HCT116 (cell line): Measurements from ENCODE around the gene COL15A1.

ENCODE experiments used
- CBX3 ChIP-seq: IDR thresholded peaks from 2 replicates; pipeline ENCODE4 v1.6.1; 2012; ENCODE audit warnings: low read depth
- CEBPB ChIP-seq: IDR thresholded peaks from 2 replicates; pipeline ENCODE4 v1.6.1; 2012; ENCODE audit warnings: low read depth
- CTCF ChIP-seq, 3 experiments: fragments of 200-600 bp in 1 of 3; sonication (generic) in 1 of 3; IDR thresholded peaks in 2 of 3; conservative IDR thresholded peaks in 1 of 3; 2 replicates each; pipeline ENCODE4 v1.5.1; 2012 to 2017; ENCODE audit warnings: low read depth in 2 of 3, low read length in 2 of 3, antibody characterized with exemption in 1 of 3, borderline replicate concordance in 1 of 3, control low read depth in 1 of 3, mild to moderate bottlenecking in 1 of 3, mixed read lengths in 1 of 3, mixed run types in 1 of 3, moderate library complexity in 1 of 3; ENCODE audit not compliant: insufficient read depth in 1 of 3
- EZH2 ChIP-seq: fragments of 200-600 bp; sonication (generic); IDR thresholded peaks from 2 replicates; pipeline ENCODE4 v1.6.1; 2017; ENCODE audit warnings: antibody characterized with exemption, mixed run types
- JUND ChIP-seq: IDR thresholded peaks from 2 replicates; pipeline ENCODE4 v1.6.1; 2012
- POLR2A ChIP-seq: IDR thresholded peaks from 2 replicates; pipeline ENCODE4 v1.7.0; 2011; ENCODE audit warnings: borderline replicate concordance; ENCODE audit not compliant: insufficient read depth, insufficient read length; ENCODE audit errors: extremely low read depth
- POLR2AphosphoS5 ChIP-seq: IDR thresholded peaks from 2 replicates; pipeline ENCODE4 v1.6.1; 2011; ENCODE audit warnings: mild to moderate bottlenecking, low read depth, low read length, moderate library complexity
- RAD21 ChIP-seq: IDR thresholded peaks from 2 replicates; pipeline ENCODE4 v1.6.1; 2012; ENCODE audit warnings: low read depth, mild to moderate bottlenecking
- SP1 ChIP-seq: IDR thresholded peaks from 2 replicates; pipeline ENCODE4 v1.6.1; 2012; ENCODE audit warnings: low read depth
- SRF ChIP-seq: IDR thresholded peaks from 2 replicates; pipeline ENCODE4 v1.6.1; 2012; ENCODE audit warnings: low read depth
- YY1 ChIP-seq: IDR thresholded peaks from 2 replicates; pipeline ENCODE4 v1.6.1; 2011; ENCODE audit warnings: low read length, low read depth, moderate library complexity, mild to moderate bottlenecking; ENCODE audit not compliant: insufficient replicate concordance; ENCODE audit errors: extremely low read depth
- TF ChIP-seq, protein P1 (sequence below): IDR thresholded peaks from 2 replicates; pipeline ENCODE4 v1.6.1; 2012

DNA sequence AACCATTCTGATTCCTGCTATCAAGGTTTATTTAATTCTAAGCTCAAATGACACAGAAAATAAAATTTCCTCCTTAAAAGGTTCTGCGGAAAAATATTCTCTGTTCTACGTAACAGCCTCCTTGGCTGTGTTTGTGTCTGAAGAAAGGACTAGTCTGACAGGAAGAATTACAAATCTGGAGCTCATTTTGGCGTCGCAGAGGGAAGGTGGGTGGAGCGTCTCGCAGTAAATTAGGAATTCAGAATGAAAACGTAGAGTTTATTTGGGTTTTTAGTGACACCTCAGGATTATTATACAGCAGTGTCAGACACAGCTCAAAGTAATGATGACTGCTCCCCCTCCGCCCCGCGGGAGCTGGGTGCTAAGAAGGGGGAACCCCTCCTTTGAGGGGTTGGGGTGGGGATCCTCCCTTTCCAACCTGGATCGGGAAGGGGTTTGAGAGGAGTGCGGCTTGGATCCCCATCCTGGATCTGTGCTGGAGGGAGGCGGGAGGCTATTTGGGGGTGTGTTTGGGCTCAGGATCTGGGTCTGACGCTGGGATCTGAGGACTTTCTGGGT is 160.3 kb downstream of the COL15A1 start:
- TF ChIP-seq SP1 (no peak), CBX3 (no peak), CTCF (IDR thresholded peaks at IDR 0.05 in 2 of 3, conservative IDR thresholded peaks at IDR 0.05 in 1 of 3; ENCODE audit: borderline replicate concordance in 1 of 3, insufficient read depth in 1 of 3, low read depth in 2 of 3, low read length in 2 of 3) (no peak), CEBPB (no peak), POLR2A (no peak), POLR2AphosphoS5 (no peak), RAD21 (no peak), EZH2 (no peak), JUND (no peak), SRF (no peak), YY1 (no peak)
- TF ChIP-seq, protein P1, sequence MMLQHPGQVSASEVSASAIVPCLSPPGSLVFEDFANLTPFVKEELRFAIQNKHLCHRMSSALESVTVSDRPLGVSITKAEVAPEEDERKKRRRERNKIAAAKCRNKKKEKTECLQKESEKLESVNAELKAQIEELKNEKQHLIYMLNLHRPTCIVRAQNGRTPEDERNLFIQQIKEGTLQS = no peak
